CD8-positive, alpha-beta memory T cell (primary cell): ENCODE measurements around the gene ITGA2B. TPM values are rescaled to one million over a fixed set of nuclear protein-coding genes. Genes with fewer than 3 reads are reported as not detected.

ENCODE experiments used
- CTCF ChIA-PET: fragments of 350-600 bp; sonication (Branson Sonifier 250); formaldehyde crosslinking; loops from one replicate; lab custom pipeline; 2021; ENCODE audit warnings: antibody characterized with exemption; lab: Charles Lee
- POLR2A ChIA-PET: fragments of 350-600 bp; sonication (Branson Sonifier 250); formaldehyde crosslinking; loops from one replicate; lab custom pipeline; 2021; ENCODE audit warnings: antibody characterized with exemption; lab: Charles Lee
- DNase-seq, 5 donors: peaks; one replicate each; pipeline versions ENCODE4 v3.0.0 to v3.0.0-alpha.2; 2020 to 2022; ENCODE audit warnings: mixed read lengths in 1 of 5
- H3K27ac ChIP-seq: one replicate; pipeline ENCODE4 v1.7.0; 2013; ENCODE audit warnings: low read depth, mild to moderate bottlenecking, low read length, moderate library complexity
- H3K27me3 ChIP-seq: 2 replicates; pipeline ENCODE4 v1.7.0; 2013; ENCODE audit warnings: low read length, mild to moderate bottlenecking; ENCODE audit not compliant: insufficient read depth, poor library complexity, severe bottlenecking
- H3K36me3 ChIP-seq: 2 replicates; pipeline ENCODE4 v1.7.0; 2013; ENCODE audit warnings: mild to moderate bottlenecking, low read length, moderate library complexity; ENCODE audit not compliant: insufficient read depth
- H3K4me1 ChIP-seq: 2 replicates; pipeline ENCODE4 v1.7.0; 2013; ENCODE audit warnings: mild to moderate bottlenecking, low read length, moderate library complexity; ENCODE audit not compliant: insufficient read depth
- H3K4me3 ChIP-seq: 2 replicates; pipeline ENCODE4 v1.7.0; 2013; ENCODE audit warnings: mild to moderate bottlenecking, low read length
- H3K9me3 ChIP-seq: 2 replicates; pipeline ENCODE4 v1.7.0; 2013; ENCODE audit warnings: mild to moderate bottlenecking, low read length
- H3K27ac Mint-ChIP-seq, 8 donors: one replicate each; pipeline ENCODE4 v1.8.0; 2020 to 2021; ENCODE audit warnings: mixed read lengths in 8 of 8, mild to moderate bottlenecking in 6 of 8, inconsistent platforms in 3 of 8, moderate library complexity in 3 of 8
- H3K27me3 Mint-ChIP-seq, 2 donors: one replicate each; pipeline ENCODE4 v1.8.0; 2020 to 2021; ENCODE audit warnings: mixed read lengths in 2 of 2, mild to moderate bottlenecking in 1 of 2, moderate library complexity in 1 of 2
- H3K36me3 Mint-ChIP-seq, 3 donors: one replicate each; pipeline ENCODE4 v1.8.0; 2020 to 2021; ENCODE audit warnings: mixed read lengths in 3 of 3, inconsistent platforms in 1 of 3, mild to moderate bottlenecking in 1 of 3
- H3K4me1 Mint-ChIP-seq, 3 donors: one replicate each; pipeline ENCODE4 v1.8.0; 2020 to 2021; ENCODE audit warnings: mixed read lengths in 3 of 3, inconsistent platforms in 1 of 3, mild to moderate bottlenecking in 1 of 3
- H3K4me3 Mint-ChIP-seq, 7 donors: one replicate each; pipeline ENCODE4 v1.8.0; 2020 to 2021; ENCODE audit warnings: mixed read lengths in 7 of 7, mild to moderate bottlenecking in 6 of 7, moderate library complexity in 4 of 7, inconsistent platforms in 2 of 7
- H3K9me3 Mint-ChIP-seq, 5 donors: one replicate each; pipeline ENCODE4 v1.8.0; 2020 to 2022; ENCODE audit warnings: mixed read lengths in 5 of 5, mild to moderate bottlenecking in 3 of 5, moderate library complexity in 2 of 5, inconsistent platforms in 1 of 5
- polyA plus RNA-seq: library from polyadenylated mRNA; unstranded; fragments of 300-500 nt; fragmentation: Illumina TruSeq; gene quantifications from one replicate; pipeline ENCODE4 v1.2.3, GENCODE V29; 2021
- total RNA-seq, 2 experiments: library from RNA; stranded (reverse); gene quantifications; one replicate each; pipeline ENCODE4 v1.2.3, GENCODE V29; 2021

Gene ITGA2B
- total and polyA plus RNA-seq, 3 experiments from 2014 or later, result 0.12 to 0.31 TPM; not detected in 1

DNA sequence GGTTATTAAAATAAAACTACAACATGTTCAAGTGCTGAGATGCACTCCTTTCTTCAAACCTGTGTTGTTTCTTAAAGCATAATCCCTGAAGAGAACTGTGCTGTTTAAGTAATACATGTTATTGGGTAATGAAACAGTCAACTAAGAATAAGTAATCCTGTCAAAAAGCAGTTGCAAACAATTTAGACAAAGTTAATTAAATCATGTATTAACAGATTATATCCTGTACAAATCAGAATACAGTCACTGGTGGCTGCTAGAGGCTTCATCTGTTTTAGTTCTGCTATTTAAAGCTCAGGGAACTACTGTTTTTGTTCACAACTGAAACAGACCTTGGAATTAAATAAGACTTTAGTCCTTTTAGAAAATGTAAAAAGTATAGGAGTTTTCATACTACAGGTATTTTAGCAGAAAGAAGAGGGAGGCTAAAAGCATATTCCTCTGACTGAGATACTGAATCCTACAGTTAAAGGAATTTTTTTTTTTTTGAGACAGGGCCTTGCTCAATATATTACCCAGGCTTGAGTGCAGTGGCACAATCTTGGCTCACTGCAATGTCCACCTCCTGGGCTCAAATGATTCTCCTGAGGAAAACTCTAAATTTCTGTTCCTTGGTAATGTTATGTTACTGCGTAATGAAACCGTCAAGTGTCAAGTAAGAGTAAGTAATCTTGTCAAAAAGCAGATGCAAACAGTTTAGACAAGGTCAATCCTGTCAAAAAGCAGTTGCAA lies 27.3 kb upstream of the ITGA2B start:
- Mint-ChIP-seq H3K4me1 (peaks cover 2 to 6% (median 4%) of the 10 kb centered on the region in 3 donors), H3K4me3 (no peak overlapping the region), H3K36me3 (peaks cover 0 to 69% (median 12%) of the 10 kb centered on the region in 3 donors), H3K9me3 (no peaks in the 10 kb centered on the region), H3K27me3 (no peaks in the 10 kb centered on the region), H3K27ac (no peak overlapping the region)
- CTCF ChIA-PET, result no interaction called here
- POLR2A ChIA-PET, result no interaction called here
- peaks cover 12% of the 10 kb centered on the region for H3K36me3 ChIP-seq
- H3K27me3 ChIP-seq, result no peaks in the 10 kb centered on the region
- no peaks in the 10 kb centered on the region for H3K9me3 ChIP-seq
- no peaks in the 10 kb centered on the region for H3K4me1 ChIP-seq
- DNase-seq, result no peak
- no peak overlapping the region for H3K27ac ChIP-seq
- H3K4me3 ChIP-seq, result no peak overlapping the region

DNA sequence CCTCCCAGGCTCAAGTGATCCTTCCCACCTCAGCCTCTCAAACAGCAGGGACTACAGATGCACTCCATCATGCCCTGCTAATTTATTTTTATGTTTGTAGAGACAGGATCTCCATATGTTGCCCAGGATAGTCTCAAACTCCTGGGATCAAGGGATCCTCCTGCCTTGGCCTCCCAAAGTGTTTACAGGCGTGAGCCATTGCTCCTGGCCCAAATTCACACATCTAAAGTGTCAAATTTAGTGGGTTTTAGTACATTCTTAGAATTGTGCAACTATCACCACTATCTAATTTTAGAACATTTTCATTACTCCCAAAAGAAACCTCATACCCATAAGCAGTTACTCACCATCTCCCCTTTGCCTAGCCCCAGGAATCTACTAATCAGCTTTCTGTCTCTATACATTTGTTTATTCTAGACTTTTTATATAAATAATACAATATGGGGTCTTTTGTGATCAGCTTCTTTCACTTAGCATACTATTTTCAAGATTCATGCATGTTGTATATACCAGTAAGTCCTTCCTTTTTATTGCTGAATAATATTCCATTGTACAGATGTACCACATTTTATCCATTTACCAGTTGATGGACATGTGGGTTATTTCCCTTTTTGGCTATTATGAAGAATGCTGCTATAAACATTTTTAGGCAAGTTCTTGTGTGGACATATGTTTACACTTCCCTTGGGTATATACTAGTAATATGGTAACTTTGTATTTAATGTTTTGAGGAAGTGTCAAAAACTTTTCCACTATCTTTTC lies 25.1 kb upstream of the ITGA2B start:
- Histone ChIP-seq H3K36me3 (peaks cover 12% of the 10 kb centered on the region), H3K4me3 (no peak overlapping the region), H3K4me1 (no peaks in the 10 kb centered on the region), H3K27ac (no peak overlapping the region), H3K9me3 (no peaks in the 10 kb centered on the region), H3K27me3 (no peaks in the 10 kb centered on the region)
- H3K9me3 Mint-ChIP-seq, result no peaks in the 10 kb centered on the region
- peaks cover 2 to 4% (median 3%) of the 10 kb centered on the region in 3 donors for H3K4me1 Mint-ChIP-seq
- no peak overlapping the region for H3K27ac Mint-ChIP-seq
- no peaks in the 10 kb centered on the region for H3K27me3 Mint-ChIP-seq
- CTCF ChIA-PET, result interaction anchor here (0.7 kb wide), 1 partner anchor 9 kb away, joined by 3 read pairs; no protein-coding TSS in a partner anchor
- POLR2A ChIA-PET, result no interaction called here
- H3K4me3 Mint-ChIP-seq, result no peak overlapping the region
- DNase-seq, result no peak
- H3K36me3 Mint-ChIP-seq, result peaks cover 0 to 65% (median 12%) of the 10 kb centered on the region in 3 donors

DNA sequence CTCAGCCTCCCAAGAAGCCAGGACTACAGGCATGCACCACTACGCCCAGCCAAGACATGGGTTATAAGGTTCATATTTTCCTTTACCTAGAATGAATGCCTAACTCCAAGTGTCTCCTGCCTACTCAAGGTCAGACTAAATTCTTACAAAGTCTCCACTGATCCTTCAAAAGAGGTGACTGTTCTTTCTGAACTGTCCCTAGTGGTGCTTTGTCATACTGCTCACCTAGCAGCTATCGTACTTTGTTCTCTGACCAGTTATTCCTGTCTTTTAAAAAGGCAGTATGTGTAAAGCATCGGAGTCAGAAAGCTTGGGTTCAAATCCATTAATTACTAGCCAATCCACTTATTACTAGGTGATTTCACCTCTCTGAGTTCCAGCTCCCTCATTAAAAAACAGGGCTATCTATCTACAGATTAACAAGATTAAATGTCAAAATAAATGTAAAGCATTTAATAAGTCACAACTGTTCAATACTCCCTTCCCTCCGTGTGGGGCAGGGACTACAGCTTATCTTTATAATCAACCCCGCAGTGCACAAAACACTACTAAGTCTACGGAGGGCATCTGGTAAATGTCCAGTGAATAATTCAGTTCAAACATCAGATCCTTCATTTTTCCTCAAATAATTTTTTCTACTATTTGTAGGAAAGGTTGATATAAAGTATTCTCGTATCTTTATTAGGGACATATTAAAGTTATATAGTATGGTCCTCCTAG lies 20.0 kb upstream of the ITGA2B start:
- no peak overlapping the region for H3K4me3 Mint-ChIP-seq
- Histone ChIP-seq H3K27me3 (no peaks in the 10 kb centered on the region), H3K4me3 (no peak overlapping the region), H3K9me3 (no peaks in the 10 kb centered on the region), H3K27ac (no peak overlapping the region), H3K4me1 (no peaks in the 10 kb centered on the region), H3K36me3 (peaks cover 7% of the 10 kb centered on the region)
- POLR2A ChIA-PET, result no interaction called here
- peak overlapping the region in 1 of 8 donors; percentile 47 for H3K27ac Mint-ChIP-seq
- H3K27me3 Mint-ChIP-seq, result no peaks in the 10 kb centered on the region
- CTCF ChIA-PET, result no interaction called here
- H3K9me3 Mint-ChIP-seq, result no peaks in the 10 kb centered on the region
- H3K4me1 Mint-ChIP-seq, result peaks cover 3 to 8% (median 6%) of the 10 kb centered on the region in 3 donors
- H3K36me3 Mint-ChIP-seq, result peaks cover 4 to 47% (median 7%) of the 10 kb centered on the region in 3 donors
- DNase-seq, result no peak

DNA sequence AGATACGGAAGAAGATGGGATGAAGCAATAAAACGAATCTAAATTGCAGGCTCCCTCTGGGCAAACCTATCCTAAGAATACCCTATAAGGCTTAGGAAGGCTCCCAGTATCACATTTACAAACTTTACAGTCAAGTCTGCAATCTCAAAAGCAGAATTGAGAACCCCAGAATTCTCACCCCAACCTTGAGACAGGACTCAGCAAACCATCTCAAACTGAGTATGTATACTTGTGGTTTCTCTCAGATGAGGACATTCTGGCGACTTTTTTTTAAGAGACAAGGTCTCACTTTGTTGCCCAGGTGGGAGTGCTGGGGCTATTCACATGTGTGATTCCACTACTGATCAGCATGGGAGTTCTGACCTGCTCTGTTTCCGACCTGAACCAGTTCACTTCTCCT lies 19.3 kb upstream of the ITGA2B start:
- Mint-ChIP-seq H3K4me1 (peaks cover 3 to 8% (median 6%) of the 10 kb centered on the region in 3 donors), H3K9me3 (no peaks in the 10 kb centered on the region), H3K4me3 (no peak overlapping the region), H3K27me3 (no peaks in the 10 kb centered on the region), H3K36me3 (peaks cover 4 to 51% (median 7%) of the 10 kb centered on the region in 3 donors), H3K27ac (peak overlapping the region in 1 of 8 donors; percentile 47)
- H3K4me3 ChIP-seq, result no peak overlapping the region
- no peaks in the 10 kb centered on the region for H3K4me1 ChIP-seq
- CTCF ChIA-PET, result no interaction called here
- H3K36me3 ChIP-seq, result peaks cover 7% of the 10 kb centered on the region
- POLR2A ChIA-PET, result no interaction called here
- no peak for DNase-seq
- H3K27me3 ChIP-seq, result no peaks in the 10 kb centered on the region
- H3K9me3 ChIP-seq, result no peaks in the 10 kb centered on the region
- H3K27ac ChIP-seq, result no peak overlapping the region

DNA sequence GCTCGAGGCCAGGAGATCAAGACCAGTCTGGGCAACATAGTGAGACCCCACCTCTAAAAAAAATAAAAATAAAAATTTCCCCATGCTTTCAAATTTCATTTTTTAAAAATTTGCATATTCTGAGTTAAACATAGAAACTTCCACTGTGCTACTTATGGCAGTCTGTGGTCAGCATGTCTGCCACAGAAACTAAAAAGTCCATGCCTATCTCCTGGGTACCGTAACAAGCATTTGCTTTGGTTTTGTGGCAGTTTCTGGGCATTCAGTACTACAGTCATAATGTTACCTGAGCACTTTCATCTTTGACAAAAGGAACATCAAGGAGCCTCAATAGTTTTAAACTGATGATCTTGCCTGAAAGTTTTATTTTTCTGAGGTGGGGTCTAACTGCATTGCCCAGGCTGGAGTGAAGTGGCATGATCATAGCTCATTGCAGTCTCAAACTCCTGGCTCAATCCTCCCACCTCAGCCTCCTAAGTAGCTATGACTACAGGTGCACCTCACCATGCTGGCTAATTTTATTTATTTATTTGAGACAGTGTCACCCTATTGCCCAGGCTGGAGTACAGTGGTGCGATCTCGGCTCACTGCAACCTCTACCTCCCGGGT lies 13.2 kb upstream of the ITGA2B start:
- H3K4me1 ChIP-seq, result no peaks in the 10 kb centered on the region
- Mint-ChIP-seq H3K4me1 (peaks cover 0 to 4% (median 2%) of the 10 kb centered on the region in 3 donors), H3K27ac (no peak overlapping the region), H3K27me3 (no peaks in the 10 kb centered on the region), H3K9me3 (no peaks in the 10 kb centered on the region), H3K36me3 (peaks cover 4 to 80% (median 17%) of the 10 kb centered on the region in 3 donors), H3K4me3 (no peak overlapping the region)
- H3K9me3 ChIP-seq, result no peaks in the 10 kb centered on the region
- H3K36me3 ChIP-seq, result peaks cover 10% of the 10 kb centered on the region
- no peaks in the 10 kb centered on the region for H3K27me3 ChIP-seq
- DNase-seq, result no peak
- CTCF ChIA-PET, result no interaction called here
- no peak overlapping the region for H3K4me3 ChIP-seq
- POLR2A ChIA-PET, result no interaction called here
- H3K27ac ChIP-seq, result no peak overlapping the region

DNA sequence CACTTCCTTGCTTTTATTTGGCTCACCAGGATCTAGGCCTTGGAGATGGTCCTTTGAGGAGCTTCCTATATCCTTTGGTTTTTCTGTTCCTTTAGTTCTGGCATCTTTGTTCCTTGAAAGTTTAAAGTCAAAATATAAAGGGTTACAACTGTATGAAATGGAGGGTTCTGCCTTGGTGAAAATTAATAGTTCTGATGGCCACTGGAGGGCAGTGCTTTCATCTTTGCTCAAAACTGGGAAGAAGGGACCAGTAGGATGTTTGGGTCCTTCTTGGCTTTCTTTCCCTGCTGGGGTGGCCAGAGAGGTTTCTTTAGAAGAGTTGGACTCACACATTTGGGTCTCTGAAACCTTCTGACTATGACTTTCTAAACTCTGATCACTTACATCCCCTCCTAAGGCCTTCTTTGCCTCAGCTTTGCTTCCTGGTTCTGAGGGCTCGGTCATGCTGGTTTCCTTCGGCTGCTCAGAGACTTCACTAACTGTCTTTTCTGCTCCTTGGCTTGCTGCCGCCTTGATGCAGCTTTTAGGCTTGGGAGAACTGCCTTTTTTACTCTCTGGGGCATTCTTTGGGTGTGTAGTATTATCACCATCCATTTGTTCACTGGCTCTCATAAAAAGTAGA lies 10.9 kb upstream of the ITGA2B start:
- Histone ChIP-seq H3K4me3 (no peak overlapping the region), H3K36me3 (peaks cover 4% of the 10 kb centered on the region), H3K9me3 (no peaks in the 10 kb centered on the region), H3K4me1 (no peaks in the 10 kb centered on the region), H3K27me3 (no peaks in the 10 kb centered on the region), H3K27ac (no peak overlapping the region)
- Mint-ChIP-seq H3K4me1 (peaks cover 0 to 2% (median 0%) of the 10 kb centered on the region in 3 donors), H3K27ac (peak overlapping the region in 1 of 8 donors; percentile 41), H3K9me3 (no peaks in the 10 kb centered on the region), H3K27me3 (no peaks in the 10 kb centered on the region), H3K36me3 (peaks cover 4 to 80% (median 20%) of the 10 kb centered on the region in 3 donors), H3K4me3 (no peak overlapping the region)
- ChIA-PET POLR2A (no interaction called here), CTCF (no interaction called here)
- DNase-seq, result no peak
